Eye (tissue), 1 donor: Measurements from ENCODE around the gene GLRA1.
"Not testable (repeated sequence)": the region's sequence is repeated elsewhere in the genome, so short reads cannot be mapped to it uniquely, and the experiment has no call there.

Experiments used
- DNase-seq: peaks from one replicate; pipeline ENCODE4 v3.0.0-alpha.2; 2015

GLRA1 gene

GRCh38 chr5:151880324-151880723, 44.3 kb downstream of the GLRA1 start:
- no peak for DNase-seq

- no peak for DNase-seq
Observed at GRCh38 chr5:151873701-151874100, 51.0 kb downstream of the GLRA1 start.

GRCh38 chr5:151872701-151873100, 52.0 kb downstream of the GLRA1 start:
- no peak for DNase-seq

- no peak for DNase-seq
Observed at GRCh38 chr5:151870820-151871219, 53.8 kb downstream of the GLRA1 start.

- no peak for DNase-seq
Observed at GRCh38 chr5:151870271-151870670, 54.4 kb downstream of the GLRA1 start.

- no peak for DNase-seq
Observed at GRCh38 chr5:151869843-151870242, 54.8 kb downstream of the GLRA1 start.

- no peak for DNase-seq
Observed at GRCh38 chr5:151868451-151868850, 56.2 kb downstream of the GLRA1 start.

- DNase-seq: peak; percentile 62
Observed at GRCh38 chr5:151864061-151864748, 60.4 kb downstream of the GLRA1 start.

GRCh38 chr5:151863566-151863965, 61.1 kb downstream of the GLRA1 start:
- DNase-seq: no peak

- DNase-seq: no peak
Observed at GRCh38 chr5:151862811-151863472, 61.7 kb downstream of the GLRA1 start.

GRCh38 chr5:151860867-151861266, 63.8 kb downstream of the GLRA1 start:
- not testable (repeated sequence) for DNase-seq

- DNase-seq: no peak
Observed at GRCh38 chr5:151856861-151857260, 67.8 kb downstream of the GLRA1 start.

- DNase-seq: no peak
Observed at GRCh38 chr5:151855701-151856100, 69.0 kb downstream of the GLRA1 start.

- no peak for DNase-seq
Observed at GRCh38 chr5:151847871-151848270, 76.8 kb downstream of the GLRA1 start.

GRCh38 chr5:151846765-151847164, 77.9 kb downstream of the GLRA1 start:
- DNase-seq: no peak

GRCh38 chr5:151832843-151833242, 91.8 kb downstream of the GLRA1 start:
- not testable (repeated sequence) for DNase-seq

GRCh38 chr5:151829370-151829769, 95.3 kb downstream of the GLRA1 start:
- DNase-seq: no peak

GRCh38 chr5:151825445-151825844, 99.2 kb downstream of the GLRA1 start:
- peak; percentile 91 for DNase-seq

- no peak for DNase-seq
Observed at GRCh38 chr5:151822141-151822540, 102.5 kb downstream of the GLRA1 start.

- no peak for DNase-seq
Observed at GRCh38 chr5:151820903-151821302, 103.7 kb downstream of the GLRA1 start.

- no peak for DNase-seq
Observed at GRCh38 chr5:151820271-151820670, 104.4 kb downstream of the GLRA1 start.

- no peak for DNase-seq
Observed at GRCh38 chr5:151819830-151820229, 104.8 kb downstream of the GLRA1 start.

- DNase-seq: no peak
Observed at GRCh38 chr5:151815051-151815450, 109.6 kb downstream of the GLRA1 start.

- DNase-seq: no peak
Observed at GRCh38 chr5:151812757-151813309, 111.8 kb downstream of the GLRA1 start.
